Cardiac septum (tissue), 1 donor: ENCODE results near the gene NDOR1. TPM values are rescaled to one million over a fixed set of nuclear protein-coding genes. Genes with fewer than 3 reads are reported as not detected.

Source experiments
- DNase-seq: peaks from one replicate; pipeline ENCODE4 v3.0.0-alpha.2; 2020; ENCODE audit warnings: low spot score
- intact Hi-C: fragments of 100-400 bp; cut with DNase I; formaldehyde crosslinking; loops from one replicate; pipeline ENCODE4 v1.14.0; 2022
- total RNA-seq: library from RNA; stranded (reverse); fragmentation: NEBNext Ultra II Directional; extraction: Animal tissue kit (Norgen Biotek cat#: 25700); gene quantifications from one replicate; pipeline ENCODE4 v1.2.1, GENCODE V29; 2021
- donor health status: DM: no; HTN: no; CAD: no.

The NDOR1 gene
- total RNA-seq, 1 donor from 2014 or later, result 8.0 TPM

DNA sequence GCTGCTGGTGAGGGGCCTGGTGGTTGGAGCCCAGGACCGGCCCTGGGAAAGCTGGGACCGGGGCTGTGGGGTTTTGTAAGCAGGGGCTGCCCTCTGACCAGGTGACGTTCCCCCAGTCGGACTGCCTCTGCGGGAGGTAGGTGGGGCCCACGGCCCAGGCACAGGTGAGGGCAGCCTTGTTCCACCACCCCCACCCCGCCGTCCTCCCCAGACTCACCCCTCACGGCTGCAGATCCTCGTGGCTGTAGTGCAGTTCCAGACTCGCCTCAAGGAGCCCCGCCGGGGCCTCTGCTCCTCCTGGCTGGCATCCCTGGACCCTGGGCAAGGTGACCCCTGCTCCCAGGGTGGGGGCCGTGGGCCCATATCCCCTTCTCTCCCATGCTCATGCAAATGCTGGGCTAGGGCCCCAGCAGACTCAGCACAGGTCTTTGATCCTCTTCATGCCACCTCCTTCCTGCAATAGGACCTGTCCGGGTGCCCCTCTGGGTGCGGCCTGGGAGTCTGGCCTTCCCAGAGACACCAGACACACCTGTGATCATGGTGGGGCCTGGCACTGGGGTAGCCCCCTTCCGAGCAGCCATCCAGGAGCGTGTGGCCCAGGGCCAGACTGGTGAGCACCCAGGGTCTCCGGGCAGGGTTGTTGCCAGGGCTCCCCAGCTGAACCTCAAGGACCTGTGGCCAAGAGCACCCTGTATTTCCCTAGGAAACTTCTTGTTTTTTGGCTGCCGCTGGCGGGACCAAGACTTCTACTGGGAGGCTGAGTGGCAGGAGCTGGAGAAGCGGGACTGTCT lies 9.9 kb downstream of the NDOR1 start:
- DNase-seq, result no peak
- intact Hi-C loops, result no loop called here

GRCh38 chr9:137216188-137216965 lies 10.9 kb downstream of the NDOR1 start:
- no peak for DNase-seq
- intact Hi-C loops, result no loop called here

DNA sequence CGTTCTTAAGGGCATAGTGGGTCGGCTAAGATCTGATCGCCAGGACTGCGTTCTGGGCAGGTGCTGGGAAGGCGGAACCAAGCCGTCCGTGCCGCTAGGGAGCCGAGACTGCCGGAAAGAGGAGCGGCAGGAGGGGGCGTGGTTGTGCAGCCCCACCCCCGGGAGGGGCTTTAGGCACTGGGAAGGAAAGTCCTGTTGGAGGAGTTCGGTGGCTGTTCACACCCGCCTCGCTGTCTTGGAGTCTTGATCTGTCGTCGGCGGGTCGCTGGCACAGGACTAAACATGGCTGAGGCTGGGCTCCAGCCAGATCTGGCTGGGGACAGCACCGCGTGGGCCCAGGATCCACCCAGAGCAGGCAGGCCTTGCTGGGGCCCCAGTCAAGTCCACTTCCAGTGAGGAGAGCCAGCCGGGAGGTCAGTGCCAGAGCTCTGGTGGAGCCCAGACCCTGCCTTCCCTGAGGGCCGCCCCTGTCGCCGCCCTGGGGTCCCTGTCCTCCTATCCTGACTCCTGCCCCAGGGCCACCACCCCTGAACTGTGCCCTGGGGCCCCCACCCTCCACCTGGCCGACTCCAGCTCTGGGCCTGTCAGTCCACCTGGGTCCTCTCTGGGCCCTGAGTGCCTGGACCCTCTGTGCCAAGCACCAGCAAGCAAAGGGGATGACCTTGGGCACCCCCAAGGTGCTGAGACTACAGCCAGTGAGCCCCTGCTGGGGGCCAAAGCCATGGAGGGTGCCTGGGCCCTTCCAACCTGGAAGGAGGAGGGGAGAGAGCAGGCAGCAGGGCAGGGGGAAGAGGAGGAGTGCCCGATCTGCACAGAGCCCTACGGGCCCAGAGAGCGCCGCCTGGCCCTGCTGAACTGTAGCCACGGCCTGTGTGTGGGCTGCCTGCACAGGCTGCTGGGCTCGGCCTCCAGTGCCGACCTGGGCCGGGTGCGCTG lies 12.0 kb downstream of the NDOR1 start:
- intact Hi-C loops, result no loop called here

GRCh38 chr9:137218212-137218753 lies 12.8 kb downstream of the NDOR1 start:
- DNase-seq, result no peak
- intact Hi-C loops, result no loop called here

More for the DNA sequence above, 12.0 kb downstream of the NDOR1 start:
- no peak for DNase-seq

GRCh38 chr9:137218754-137219271 lies 13.3 kb downstream of the NDOR1 start:
- intact Hi-C loops, result no loop called here
- DNase-seq, result peak; percentile 80

DNA sequence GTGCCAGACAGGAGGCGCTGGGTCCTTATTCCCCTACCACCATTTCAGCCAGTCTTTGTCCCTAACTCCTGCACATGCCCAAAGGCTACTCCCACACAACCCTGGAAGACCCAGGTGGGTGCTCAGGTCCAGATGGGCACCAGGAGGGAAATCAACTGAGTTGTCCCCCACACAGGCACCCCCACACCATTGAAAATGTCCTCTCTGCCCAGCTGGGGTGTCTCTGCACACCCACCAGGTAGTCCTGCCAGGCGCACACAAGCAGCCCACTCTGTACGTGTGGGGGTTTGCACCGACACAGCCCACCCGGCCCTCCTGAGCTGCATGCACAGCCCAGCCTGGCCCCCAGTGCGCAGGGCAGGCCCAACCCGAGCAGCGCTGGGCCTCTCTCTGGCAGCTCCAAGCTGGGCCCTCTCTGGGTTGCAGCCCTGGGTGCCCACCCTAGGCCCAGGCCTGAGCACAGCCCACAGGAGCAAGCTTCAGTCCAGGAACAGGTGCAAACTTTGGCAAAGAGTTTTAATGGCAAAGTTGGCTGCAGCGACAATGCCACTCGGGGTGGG lies 14.3 kb downstream of the NDOR1 start:
- no peak for DNase-seq
- intact Hi-C loops, result no loop called here

- intact Hi-C loops, result no loop called here
- no peak for DNase-seq
Measured at GRCh38 chr9:137220317-137221094, 15.0 kb downstream of the NDOR1 start.

DNA sequence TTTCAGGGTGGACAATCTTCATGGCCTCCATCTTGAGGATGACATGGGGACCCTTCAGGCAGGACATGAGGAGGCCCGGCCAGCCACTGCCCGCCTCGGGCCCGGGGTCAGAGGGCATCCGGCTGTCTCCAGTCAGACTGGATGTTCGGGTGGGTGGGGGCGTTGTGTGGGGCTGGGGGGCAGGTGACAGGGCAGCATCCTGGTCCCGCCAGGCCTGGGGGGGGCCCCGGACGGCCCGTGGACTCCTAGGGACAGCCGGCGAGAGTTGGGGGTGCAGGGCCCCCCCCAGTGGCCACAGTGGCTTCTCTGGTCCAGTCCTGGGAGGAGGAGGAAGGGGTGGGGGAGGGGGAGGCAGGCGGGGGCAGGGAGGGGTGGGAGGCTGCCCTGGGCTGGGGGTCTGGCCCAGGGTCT lies 15.6 kb downstream of the NDOR1 start:
- no peak for DNase-seq
- intact Hi-C loops, result no loop called here

- intact Hi-C loops, result loop anchor here (2.0 kb wide), 2 partner anchors 21 to 33 kb away; partner anchors contain the start of genes ANAPC2, SSNA1 and TPRN
- DNase-seq, result no peak
Measured at GRCh38 chr9:137221506-137222111, 16.1 kb downstream of the NDOR1 start.

GRCh38 chr9:137222190-137223077 lies 16.9 kb downstream of the NDOR1 start, which contains the start of gene RNF208:
Gene RNF208 (minus strand): TSS chr9:137222240. CDS start chr9:137221212, 1,028 bp downstream.
- intact Hi-C loops, result loop anchor here (1.0 to 2.0 kb wide), 3 partner anchors 22 to 34 kb away; partner anchors contain the start of genes ANAPC2, NELFB, SSNA1 and TPRN
- DNase-seq, result no peak

GRCh38 chr9:137223078-137223970 lies 17.8 kb downstream of the NDOR1 start:
- peak; percentile 97 for DNase-seq
- intact Hi-C loops, result loop anchor here (1.0 to 2.0 kb wide), 3 partner anchors 23 to 35 kb away; partner anchors contain the start of genes ANAPC2, NELFB, SSNA1 and TPRN

GRCh38 chr9:137224830-137225694 lies 19.6 kb downstream of the NDOR1 start, which contains the start of gene CYSRT1:
Gene CYSRT1 (plus strand): TSS chr9:137225174. CDS start chr9:137225622, 448 bp downstream.
- DNase-seq, result peak; percentile 72
- intact Hi-C loops, result loop anchor here (2.0 kb wide), 1 partner anchor 14 kb away; no protein-coding TSS in a partner anchor

DNA sequence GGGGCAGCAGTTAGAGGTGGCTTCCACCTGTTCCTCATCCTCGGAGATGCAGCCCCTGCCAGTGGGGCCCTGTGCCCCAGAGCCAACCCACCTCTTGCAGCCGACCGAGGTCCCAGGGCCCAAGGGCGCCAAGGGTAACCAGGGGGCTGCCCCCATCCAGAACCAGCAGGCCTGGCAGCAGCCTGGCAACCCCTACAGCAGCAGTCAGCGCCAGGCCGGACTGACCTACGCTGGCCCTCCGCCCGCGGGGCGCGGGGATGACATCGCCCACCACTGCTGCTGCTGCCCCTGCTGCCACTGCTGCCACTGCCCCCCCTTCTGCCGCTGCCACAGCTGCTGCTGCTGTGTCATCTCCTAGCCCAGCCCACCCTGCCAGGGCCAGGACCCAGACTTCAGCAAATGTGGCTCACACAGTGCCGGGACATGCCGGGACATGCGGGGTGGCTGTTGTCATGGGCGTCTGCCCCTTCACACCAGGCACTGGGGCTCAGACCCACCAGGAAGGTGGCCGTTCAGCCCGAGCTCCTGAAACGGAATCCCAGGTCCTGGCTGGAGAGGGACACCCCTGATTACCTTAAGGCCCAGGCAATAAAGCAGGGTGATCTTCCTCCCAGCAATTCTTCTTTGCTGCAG lies 20.3 kb downstream of the NDOR1 start:
- intact Hi-C loops, result loop anchor here (2.0 kb wide), 1 partner anchor 13 kb away; no protein-coding TSS in a partner anchor
- no peak for DNase-seq
